HG03196 (cell line): ENCODE results near the gene FXR1.
"Not testable (repeated sequence)": the region's sequence is repeated elsewhere in the genome, so short reads cannot be mapped to it uniquely, and the experiment has no call there.

ENCODE experiments used
- ATAC-seq: cut with Tn5 transposase; IDR thresholded peaks from one replicate; pipeline ENCODE4 v1.9.1; 2021; ENCODE audit not compliant: unreplicated experiment

Gene FXR1

GRCh38 chr3:181003469-181003868 lies 91.0 kb downstream of the FXR1 start:
- ATAC-seq = not testable (repeated sequence)

DNA sequence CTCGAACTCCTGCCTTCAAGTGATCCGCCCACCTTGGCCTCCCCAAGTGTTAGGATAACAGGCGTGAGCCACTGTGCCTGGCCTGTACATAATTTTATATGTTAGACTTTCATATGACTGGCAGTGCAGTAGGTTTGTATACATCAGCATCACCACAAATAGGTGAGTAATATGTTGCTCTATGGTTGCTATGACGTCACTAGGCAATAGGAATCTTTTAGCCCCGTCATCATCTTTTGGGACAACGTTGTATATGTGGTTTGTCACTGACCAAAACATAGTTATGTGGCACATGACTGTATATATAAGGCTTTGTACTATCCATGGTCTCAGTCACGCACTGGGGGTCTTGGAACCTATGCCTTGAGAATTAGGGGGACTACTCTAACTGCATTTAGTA lies 94.1 kb downstream of the FXR1 start:
- ATAC-seq = no peak

- ATAC-seq = no peak
Observed at GRCh38 chr3:181007262-181007661, 94.8 kb downstream of the FXR1 start.

GRCh38 chr3:181008796-181009195 lies 96.3 kb downstream of the FXR1 start:
- no peak for ATAC-seq

DNA sequence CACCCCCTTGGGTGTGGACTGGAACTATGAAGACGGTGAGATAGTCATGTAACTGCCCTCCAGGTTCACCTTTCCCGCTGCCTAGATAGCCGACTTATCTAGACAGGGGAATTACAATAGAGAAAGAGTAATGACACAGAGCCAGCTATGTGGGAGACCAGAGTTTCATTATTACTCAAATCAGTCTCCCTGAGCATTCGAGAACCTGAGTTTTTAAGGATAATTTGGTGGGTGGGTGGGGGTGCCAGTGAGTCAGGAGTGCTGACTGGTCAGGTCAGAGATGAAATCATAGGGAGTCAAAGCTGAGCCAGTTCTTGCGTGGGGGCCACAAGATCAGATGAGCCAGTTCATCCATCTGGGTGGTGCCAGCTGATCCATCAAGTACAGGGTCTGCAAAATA lies 96.8 kb downstream of the FXR1 start:
- no peak for ATAC-seq

DNA sequence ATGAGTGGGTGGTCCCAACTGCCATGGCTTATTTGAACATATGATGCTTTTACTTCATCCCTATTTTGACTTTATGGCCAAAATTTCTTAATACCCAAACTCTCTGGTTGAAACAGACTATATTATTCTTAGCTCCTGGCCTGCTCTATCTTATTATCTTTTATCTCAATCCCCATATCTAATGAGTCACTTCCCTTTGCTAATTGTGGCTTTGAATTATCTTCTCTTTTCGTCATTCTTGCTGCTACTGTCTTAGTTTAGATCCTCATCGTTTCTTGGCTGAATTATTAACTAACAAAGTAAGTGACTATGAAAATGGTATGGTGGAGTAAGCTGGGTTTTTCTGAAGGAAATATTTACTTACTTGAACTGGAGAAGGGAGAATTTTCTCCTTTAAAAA lies 105.2 kb downstream of the FXR1 start:
- ATAC-seq = no peak

- ATAC-seq = no peak
Observed at GRCh38 chr3:181025204-181025603, 112.7 kb downstream of the FXR1 start.

GRCh38 chr3:181030948-181031347 lies 118.5 kb downstream of the FXR1 start:
- ATAC-seq = no peak
